Ishikawa (cell line): ENCODE measurements around the gene GKN2.

ENCODE experiments used
- CEBPB ChIP-seq: IDR thresholded peaks from 2 replicates; pipeline ENCODE4 v1.6.1; 2012
- EP300 ChIP-seq: IDR thresholded peaks from 2 replicates; pipeline ENCODE4 v1.6.1; 2012; ENCODE audit warnings: borderline replicate concordance
- MAX ChIP-seq: IDR thresholded peaks from 2 replicates; pipeline ENCODE4 v1.6.1; 2012
- NFIC ChIP-seq: IDR thresholded peaks from 2 replicates; pipeline ENCODE4 v1.6.1; 2012
- RAD21 ChIP-seq: IDR thresholded peaks from 2 replicates; pipeline ENCODE4 v1.6.1; 2012; ENCODE audit warnings: low read depth
- REST ChIP-seq: IDR thresholded peaks from 2 replicates; pipeline ENCODE4 v1.6.1; 2012; ENCODE audit warnings: low read depth, mild to moderate bottlenecking
- TCF12 ChIP-seq: IDR thresholded peaks from 2 replicates; pipeline ENCODE4 v1.6.1; 2012; ENCODE audit warnings: low read depth
- USF1 ChIP-seq: IDR thresholded peaks from 2 replicates; pipeline ENCODE4 v1.6.1; 2012
- YY1 ChIP-seq: IDR thresholded peaks from 2 replicates; pipeline ENCODE4 v1.6.1; 2012; ENCODE audit warnings: low read depth
- ZBTB7A ChIP-seq: IDR thresholded peaks from 2 replicates; pipeline ENCODE4 v1.6.1; 2012; ENCODE audit warnings: low read depth

- TF ChIP-seq REST (no peak), NFIC (no peak), CEBPB (no peak), YY1 (no peak), USF1 (no peak), ZBTB7A (no peak), MAX (no peak), EP300 (no peak), RAD21 (no peak), TCF12 (no peak)
Measured at GRCh38 chr2:68952887-68953521, at the start of gene GKN2.
